WTC11 (cell line): Measurements from ENCODE around the gene SBNO2.

Source experiments
- ATF2 ChIP-seq: sonication (generic); formaldehyde crosslinking; IDR thresholded peaks from 2 replicates; pipeline ENCODE4 v1.8.1; 2022; ENCODE audit warnings: low read depth, missing genetic modification reagents, borderline replicate concordance
- CREB1 ChIP-seq: sonication (generic); formaldehyde crosslinking; IDR thresholded peaks from 2 replicates; pipeline ENCODE4 v1.8.0; 2023; ENCODE audit warnings: mild to moderate bottlenecking, missing genetic modification reagents
- ESRRA ChIP-seq: sonication (generic); formaldehyde crosslinking; IDR thresholded peaks from 2 replicates; pipeline ENCODE4 v1.8.1; 2022; ENCODE audit warnings: mild to moderate bottlenecking, missing genetic modification reagents, borderline replicate concordance
- JUN ChIP-seq: sonication (generic); formaldehyde crosslinking; IDR thresholded peaks from 2 replicates; pipeline ENCODE4 v1.8.0; 2023; ENCODE audit warnings: mild to moderate bottlenecking, missing genetic modification reagents
- MYBL2 ChIP-seq: sonication (generic); formaldehyde crosslinking; IDR thresholded peaks from 2 replicates; pipeline ENCODE4 v1.8.1; 2023; ENCODE audit warnings: mild to moderate bottlenecking, moderate library complexity, missing genetic modification reagents
- ZNF232 ChIP-seq: sonication (generic); formaldehyde crosslinking; IDR thresholded peaks from 2 replicates; pipeline ENCODE4 v1.8.0; 2022; ENCODE audit warnings: mild to moderate bottlenecking, missing genetic modification reagents
- TF ChIP-seq, protein P1 (sequence below): fragments of 200-600 bp; IDR thresholded peaks from 2 replicates; pipeline ENCODE4 v1.8.0; 2022; ENCODE audit warnings: antibody characterized with exemption

- TF ChIP-seq MYBL2 (CRISPR knock-in tag) (no peak), ATF2 (CRISPR knock-in tag) (no peak), JUN (CRISPR knock-in tag) (no peak), ESRRA (CRISPR knock-in tag) (no peak), ZNF232 (CRISPR knock-in tag) (no peak), CREB1 (CRISPR knock-in tag) (no peak)
- TF ChIP-seq, protein P1, sequence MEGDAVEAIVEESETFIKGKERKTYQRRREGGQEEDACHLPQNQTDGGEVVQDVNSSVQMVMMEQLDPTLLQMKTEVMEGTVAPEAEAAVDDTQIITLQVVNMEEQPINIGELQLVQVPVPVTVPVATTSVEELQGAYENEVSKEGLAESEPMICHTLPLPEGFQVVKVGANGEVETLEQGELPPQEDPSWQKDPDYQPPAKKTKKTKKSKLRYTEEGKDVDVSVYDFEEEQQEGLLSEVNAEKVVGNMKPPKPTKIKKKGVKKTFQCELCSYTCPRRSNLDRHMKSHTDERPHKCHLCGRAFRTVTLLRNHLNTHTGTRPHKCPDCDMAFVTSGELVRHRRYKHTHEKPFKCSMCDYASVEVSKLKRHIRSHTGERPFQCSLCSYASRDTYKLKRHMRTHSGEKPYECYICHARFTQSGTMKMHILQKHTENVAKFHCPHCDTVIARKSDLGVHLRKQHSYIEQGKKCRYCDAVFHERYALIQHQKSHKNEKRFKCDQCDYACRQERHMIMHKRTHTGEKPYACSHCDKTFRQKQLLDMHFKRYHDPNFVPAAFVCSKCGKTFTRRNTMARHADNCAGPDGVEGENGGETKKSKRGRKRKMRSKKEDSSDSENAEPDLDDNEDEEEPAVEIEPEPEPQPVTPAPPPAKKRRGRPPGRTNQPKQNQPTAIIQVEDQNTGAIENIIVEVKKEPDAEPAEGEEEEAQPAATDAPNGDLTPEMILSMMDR = no peak
These were observed 27.7 kb downstream of the SBNO2 start for GRCh38 chr19:1146412-1146699.
